Measurements from ENCODE around the gene MYO1D.

DNA sequence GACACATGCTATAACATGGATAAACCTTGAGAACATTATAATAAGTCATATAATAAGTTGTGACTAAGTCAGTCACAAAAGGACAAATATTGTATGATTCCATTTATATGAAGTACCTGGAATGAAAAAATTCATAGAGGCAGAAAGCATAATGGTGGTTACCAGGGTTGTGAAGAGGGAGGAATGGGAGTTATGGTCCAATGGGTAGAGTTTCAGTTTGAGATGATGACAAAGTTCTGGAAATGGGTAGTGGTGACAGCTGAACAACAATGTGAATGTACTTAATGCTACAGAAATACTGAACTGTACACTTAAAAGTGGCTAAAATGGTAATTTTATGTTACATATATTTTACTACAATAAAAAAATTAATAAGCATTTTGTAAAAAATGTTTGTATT is 49.7 kb downstream of the MYO1D start:
- TF ChIP-seq, protein P1, sequence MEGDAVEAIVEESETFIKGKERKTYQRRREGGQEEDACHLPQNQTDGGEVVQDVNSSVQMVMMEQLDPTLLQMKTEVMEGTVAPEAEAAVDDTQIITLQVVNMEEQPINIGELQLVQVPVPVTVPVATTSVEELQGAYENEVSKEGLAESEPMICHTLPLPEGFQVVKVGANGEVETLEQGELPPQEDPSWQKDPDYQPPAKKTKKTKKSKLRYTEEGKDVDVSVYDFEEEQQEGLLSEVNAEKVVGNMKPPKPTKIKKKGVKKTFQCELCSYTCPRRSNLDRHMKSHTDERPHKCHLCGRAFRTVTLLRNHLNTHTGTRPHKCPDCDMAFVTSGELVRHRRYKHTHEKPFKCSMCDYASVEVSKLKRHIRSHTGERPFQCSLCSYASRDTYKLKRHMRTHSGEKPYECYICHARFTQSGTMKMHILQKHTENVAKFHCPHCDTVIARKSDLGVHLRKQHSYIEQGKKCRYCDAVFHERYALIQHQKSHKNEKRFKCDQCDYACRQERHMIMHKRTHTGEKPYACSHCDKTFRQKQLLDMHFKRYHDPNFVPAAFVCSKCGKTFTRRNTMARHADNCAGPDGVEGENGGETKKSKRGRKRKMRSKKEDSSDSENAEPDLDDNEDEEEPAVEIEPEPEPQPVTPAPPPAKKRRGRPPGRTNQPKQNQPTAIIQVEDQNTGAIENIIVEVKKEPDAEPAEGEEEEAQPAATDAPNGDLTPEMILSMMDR (IDR thresholded peaks at IDR 0.05): no peak
- TF ChIP-seq POLR2A (IDR thresholded peaks at IDR 0.05) (no peak), POLR2AphosphoS5 (IDR thresholded peaks at IDR 0.05) (no peak)
